NCI-H524 treated with DMSO at 0.1 percent for 48 hours (cell line): ENCODE data around the gene ADO.

Experiments
- DNase-seq: peaks from one replicate; lab custom pipeline; 2025; lab: John Stamatoyannopoulos, UW

Gene ADO

DNA sequence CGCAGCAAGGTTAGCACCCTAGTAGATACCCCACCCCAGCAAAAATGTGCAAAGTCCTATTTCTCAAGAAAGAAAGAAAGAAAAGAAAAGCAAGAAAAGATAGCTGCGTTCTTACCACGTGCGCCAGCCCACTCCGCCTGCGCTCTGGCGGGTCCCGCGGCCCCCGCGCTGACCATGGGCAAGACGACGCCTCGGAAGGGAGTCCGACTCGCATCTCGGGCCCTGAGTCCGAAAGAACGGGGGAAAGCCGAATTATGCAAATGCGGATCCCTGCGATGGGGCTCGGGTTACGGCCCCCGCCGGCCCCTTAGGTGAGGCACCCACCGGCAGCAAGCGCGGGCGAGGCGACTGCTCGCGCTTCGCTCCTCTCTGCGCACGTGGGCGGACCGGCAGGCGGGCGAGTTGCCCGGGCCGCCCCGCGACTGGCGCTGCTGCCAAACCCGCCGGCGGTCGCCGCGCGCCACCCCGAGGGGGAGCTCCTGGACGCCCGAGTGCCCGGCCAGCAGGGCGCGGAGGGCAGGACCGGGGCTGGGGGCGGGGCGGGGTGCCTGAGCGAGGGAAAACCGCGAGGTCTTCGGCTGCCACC lies 14.0 kb downstream of the ADO start:
- DNase-seq: no peak

GRCh38 chr10:62819141-62819920 lies 14.8 kb downstream of the ADO start:
- no peak for DNase-seq

DNA sequence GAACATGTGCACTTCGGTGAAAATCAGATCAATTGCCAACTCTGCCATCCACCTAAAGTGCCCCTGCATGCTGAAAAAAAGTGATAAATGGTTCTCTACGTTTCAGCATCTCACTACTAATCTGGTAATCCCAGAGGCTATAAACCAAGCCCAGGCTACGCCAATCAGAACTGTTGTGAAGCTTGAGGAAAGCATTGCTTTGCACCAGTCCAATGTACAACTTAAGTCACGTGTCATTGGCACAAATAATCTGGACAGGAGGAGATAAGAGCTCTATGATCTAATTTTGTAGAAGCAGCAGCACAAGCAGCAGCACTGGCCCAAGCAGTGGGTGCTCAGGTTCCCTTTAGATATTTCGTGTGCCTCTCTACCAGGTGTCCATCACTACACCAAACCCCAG lies 16.1 kb downstream of the ADO start:
- DNase-seq: no peak

GRCh38 chr10:62826273-62826672 lies 21.8 kb downstream of the ADO start:
- DNase-seq: no peak

GRCh38 chr10:62829622-62830021 lies 25.1 kb downstream of the ADO start:
- DNase-seq: no peak

DNA sequence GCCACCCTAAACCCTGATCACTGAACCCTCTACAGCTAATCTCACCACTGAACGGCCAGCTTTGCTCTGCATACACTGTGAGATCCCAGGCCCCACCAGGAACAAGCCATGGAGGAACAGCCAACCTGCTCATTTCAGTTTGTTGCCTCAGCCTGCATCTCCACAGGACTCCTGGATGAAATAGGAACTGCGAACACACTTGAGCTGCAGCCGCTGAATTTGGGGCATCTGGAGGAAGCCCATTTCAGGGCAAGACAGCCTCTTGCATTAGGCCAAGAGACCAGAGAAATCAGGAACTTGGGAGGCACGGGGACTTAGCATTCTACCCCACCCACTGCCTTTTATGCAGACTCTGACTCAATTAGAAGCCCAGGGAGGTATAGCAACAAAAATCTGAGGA lies 26.2 kb downstream of the ADO start:
- no peak for DNase-seq

DNA sequence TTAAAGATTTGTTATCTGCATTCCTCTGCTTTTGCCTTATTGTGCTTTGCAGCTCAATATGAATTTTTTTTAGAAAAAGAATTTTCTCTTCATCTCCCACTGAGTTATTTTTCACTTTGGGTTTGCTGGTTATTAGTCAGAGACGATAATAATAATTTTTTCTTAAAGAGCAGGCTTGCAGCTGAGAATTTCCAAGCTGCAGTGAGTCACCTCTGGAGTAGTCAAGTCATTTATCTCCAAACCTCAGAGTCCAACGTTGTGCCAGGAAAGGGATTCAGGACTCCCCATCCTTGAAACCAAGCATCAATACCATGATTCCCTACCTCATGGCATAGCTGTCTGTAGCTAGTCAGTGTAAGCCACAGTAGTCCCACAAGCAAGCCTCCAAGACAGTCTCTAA lies 26.8 kb downstream of the ADO start:
- DNase-seq: no peak

GRCh38 chr10:62839590-62839989 lies 35.1 kb downstream of the ADO start:
- no peak for DNase-seq

- no peak for DNase-seq
Measured at GRCh38 chr10:62842983-62843382, 38.5 kb downstream of the ADO start.

GRCh38 chr10:62843600-62843999 lies 39.1 kb downstream of the ADO start:
- DNase-seq: no peak

- DNase-seq: no peak
Measured at GRCh38 chr10:62844280-62845011, 39.9 kb downstream of the ADO start.

GRCh38 chr10:62847433-62847832 lies 42.9 kb downstream of the ADO start:
- DNase-seq: no peak

GRCh38 chr10:62850646-62851045 lies 46.1 kb downstream of the ADO start:
- DNase-seq: no peak

- no peak for DNase-seq
Measured at GRCh38 chr10:62851442-62851841, 46.9 kb downstream of the ADO start.

GRCh38 chr10:62852961-62853702 lies 48.6 kb downstream of the ADO start:
- DNase-seq: no peak

- no peak for DNase-seq
Measured at GRCh38 chr10:62853710-62854109, 49.2 kb downstream of the ADO start.

DNA sequence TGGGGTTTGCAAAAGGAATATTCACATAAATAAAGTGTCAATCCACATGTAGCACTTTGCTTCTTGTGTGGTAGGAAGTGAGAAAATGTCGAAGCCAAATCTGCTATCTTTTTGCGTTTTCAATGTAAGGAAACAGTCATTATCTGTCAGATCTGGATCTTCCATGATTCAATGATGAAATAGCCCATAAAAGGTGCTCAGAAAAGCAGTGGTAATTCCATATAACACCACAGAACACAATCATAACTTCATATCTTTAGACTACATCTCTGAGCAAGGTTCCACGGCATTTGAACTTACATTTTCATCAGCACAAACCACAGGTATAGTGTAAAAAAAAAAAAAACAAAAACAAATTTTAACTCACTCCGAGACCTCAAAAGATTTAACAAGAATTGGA lies 51.5 kb downstream of the ADO start:
- no peak for DNase-seq
